HG02970 (cell line): ENCODE results near the gene TERT.
"Not testable (repeated sequence)": the region's sequence is repeated elsewhere in the genome, so short reads cannot be mapped to it uniquely, and the experiment has no call there.

Experiments
- ATAC-seq: cut with Tn5 transposase; IDR thresholded peaks from one replicate; pipeline ENCODE4 v1.9.1; 2021; ENCODE audit warnings: mild to moderate bottlenecking, moderate library complexity, moderate number of reproducible peaks; ENCODE audit not compliant: unreplicated experiment, low FRiP score

TERT gene

DNA sequence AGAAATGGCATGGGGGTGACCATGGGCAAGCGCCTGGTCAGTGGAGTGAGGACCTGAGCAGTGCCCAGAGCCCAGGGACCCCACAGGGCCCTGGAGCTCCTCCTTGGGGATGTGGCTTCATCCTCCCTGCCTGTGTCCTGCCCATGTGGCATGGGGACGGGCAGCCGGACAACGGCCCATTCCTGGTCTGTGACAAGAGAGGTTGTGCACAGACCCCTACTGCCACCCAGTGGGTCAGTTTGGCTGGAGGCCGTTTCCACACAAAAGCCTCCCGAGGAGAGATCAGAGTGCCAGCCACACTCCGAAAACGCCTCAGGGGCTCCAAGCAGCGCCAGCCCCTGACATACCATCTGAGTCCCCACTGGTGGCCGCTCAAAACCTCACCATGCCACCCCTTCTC, 49.9 kb downstream of the TERT start:
- ATAC-seq = no peak

DNA sequence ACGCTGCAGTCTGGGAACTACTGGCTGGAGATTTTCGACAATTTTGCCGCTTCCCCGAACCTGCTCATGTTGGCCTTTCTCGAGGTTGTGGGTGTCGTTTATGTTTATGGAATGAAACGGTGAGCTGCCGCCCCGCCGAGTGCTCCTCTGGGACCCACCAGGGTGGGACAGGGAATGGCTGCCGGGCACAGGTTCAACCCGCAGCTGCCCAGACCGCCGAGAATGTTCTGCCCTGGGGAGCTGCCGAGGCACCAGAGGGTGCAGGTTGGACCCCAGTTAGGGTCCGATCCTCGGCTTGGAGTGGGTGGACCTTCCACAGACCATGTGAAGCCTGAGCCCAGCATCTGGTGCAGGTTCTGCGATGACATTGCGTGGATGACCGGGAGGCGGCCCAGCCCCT, 50.6 kb downstream of the TERT start:
- ATAC-seq = no peak

DNA sequence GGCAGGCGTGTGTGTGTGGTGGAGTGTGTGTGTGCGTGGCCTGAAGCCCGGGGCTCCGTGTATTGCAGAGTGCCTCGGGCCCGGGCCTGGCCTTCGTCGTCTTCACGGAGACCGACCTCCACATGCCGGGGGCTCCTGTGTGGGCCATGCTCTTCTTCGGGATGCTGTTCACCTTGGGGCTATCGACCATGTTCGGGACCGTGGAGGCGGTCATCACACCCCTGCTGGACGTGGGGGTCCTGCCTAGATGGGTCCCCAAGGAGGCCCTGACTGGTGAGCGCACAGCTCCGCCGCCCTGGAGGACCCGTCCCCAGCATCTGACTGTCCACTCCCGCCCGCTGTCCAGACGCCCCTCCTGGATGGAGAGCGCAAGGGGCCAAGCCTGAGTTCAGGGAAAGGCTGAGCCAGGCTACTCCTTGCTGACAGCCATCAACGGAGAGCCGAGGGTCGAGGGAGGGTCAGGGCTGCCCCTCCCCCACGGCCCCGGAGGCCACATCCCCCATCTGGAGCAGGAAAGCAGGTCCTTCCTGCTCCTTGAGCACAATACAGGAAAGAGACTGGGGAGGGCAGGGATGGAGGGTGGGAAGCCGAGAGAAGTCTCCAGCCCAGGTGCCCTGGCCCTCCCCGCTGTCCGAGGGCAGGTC, 51.3 kb downstream of the TERT start:
- ATAC-seq = no peak

DNA sequence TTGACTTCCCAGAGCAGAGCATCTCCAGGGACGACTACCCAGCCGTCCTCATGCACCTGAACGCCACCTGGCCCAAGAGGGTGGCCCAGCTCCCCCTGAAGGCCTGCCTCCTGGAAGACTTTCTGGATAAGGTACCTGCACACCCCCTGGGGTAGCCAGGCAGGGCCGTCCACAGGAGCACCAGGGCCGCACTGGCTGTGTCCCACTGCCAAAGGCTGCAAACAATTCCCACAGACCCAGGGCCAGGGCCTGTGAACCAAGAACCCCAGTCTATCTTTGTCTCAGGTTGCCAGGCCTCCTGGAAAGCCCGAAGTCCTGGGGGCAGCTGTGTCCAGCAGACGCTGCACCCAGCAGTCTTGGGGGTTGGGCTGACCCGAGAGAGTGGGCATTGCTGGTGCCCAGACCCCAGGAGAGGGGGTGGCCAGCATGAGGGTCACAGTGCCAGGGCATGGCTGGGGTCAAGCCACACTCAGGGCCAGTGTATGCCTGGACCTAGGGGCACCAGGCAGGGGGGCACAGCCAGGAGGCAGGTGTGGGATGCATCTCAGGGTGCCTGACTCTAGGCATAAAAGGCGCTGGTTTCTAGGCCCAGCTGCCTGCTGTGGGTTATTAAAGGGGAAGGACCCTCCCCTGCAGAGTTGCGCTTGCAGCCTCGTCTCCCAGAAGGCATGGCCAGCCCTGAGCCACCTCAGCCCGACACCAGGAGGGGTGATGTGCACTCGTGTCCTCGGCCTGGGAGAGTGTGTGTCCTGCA, 52.0 kb downstream of the TERT start:
- ATAC-seq = no peak

DNA sequence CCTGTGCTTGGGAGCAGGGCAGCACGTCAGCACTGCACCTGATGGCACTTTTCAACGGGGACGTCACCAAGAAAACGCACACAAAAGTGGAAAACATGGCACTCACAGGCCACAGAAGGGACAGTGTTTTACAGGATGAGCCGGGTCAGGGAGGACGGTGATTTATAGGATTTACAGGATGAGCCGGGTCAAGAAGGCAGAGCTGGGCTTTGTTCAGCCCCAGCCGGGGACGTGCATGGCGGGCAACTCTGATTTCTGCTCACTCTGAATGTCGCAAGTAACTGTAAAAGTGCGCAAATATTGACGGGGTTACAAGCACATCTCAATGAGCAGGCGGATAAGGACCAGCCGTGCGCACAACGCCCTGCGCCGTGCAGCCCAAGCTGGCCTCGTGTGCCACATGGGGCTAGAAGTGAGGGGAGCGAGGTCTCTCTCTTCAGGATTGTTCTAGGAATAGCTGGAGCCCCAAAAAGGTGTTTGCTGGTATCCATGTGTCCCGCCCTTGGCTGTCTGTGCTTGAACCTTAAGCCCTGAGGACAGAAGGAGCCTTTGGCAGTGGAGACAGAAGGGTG, 53.3 kb downstream of the TERT start:
- no peak for ATAC-seq

DNA sequence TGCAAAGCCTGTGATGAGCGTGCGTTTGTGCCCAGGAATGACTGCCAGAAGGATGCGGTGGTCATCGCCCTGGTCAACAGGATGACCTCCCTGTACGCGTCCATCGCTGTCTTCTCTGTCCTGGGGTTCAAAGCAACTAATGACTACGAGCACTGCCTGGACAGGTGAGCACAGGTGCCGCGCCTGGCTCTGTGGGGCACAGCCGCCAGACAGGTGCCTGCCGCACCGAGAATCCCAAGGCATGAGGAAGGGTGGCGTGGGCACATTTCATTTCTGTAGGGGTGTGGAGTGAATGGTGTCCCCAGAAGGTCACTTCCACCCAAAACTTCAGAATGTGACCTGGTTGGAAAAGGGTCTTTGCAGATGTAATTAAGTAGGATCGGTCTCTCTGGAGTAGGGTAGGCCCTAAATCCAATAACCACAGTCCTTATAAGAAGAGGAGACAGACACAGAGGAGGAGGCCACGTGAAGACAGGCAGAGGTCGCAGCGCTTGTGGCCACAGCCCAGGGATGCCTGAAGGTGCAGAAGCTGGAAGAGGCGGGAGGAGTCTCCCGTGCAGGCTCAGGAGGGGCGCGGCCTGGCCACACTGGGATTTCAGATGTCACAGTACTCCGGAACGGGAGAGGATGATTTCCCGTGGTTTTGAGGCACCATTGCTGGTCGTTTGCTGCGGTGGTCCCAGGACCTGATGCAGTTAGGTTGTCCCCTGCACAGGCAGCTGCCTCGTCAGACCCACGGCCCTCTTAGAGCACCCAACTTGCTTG, 54.2 kb downstream of the TERT start:
- no peak for ATAC-seq

DNA sequence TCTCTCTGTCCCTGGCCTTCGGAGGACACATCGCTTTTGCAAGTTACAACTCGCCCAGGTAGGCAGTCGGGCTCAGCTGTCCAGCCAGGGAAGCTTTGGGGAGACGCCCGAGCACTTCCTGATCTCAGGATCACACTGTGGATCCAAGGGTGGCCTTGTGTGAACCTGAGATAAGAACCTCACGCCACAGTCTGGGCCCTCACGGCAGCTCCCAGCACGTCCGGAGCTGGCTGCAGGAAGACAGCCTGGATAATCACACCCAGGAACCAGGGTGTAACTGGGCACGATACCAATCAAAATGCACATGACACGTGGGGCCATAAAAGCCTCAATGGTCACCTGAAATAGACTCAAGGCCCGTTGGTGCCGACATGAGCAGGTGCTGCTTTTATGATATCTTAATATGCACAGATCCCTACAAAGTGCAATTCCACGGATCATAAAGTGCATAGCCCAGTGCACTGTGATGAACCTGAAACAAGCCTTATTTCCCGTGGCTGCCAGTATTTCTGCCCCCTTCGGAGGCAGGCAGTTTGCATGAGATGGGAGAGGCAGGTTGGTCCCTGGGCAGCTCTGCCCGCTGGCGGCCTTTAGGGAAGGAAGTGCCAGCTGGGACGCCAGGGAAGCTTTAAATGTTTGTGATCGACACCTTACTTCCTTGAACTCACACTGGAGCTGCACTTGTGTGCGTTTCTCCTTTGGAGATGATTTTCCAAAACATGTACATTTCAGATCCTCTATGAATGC, 55.2 kb downstream of the TERT start:
- ATAC-seq = no peak

DNA sequence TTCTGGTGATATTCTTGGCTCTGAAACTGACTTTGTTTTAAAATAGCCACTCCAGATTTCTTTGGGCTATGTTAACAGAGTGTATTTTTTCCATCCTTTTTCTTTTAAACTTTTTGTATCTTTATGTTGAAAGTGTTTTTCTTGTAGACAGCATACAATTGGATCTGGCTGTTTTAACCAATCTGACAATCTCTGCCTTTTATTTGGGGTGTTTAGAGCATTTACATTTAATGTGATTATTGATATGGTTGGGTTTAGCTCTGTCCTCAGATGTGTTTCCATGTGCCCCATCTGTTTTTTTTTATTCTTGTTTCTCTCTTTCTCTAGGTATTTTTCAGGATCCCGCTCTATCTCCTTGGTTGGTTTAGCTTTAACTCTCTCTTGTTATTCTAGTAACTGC, 59.0 kb downstream of the TERT start:
- no peak for ATAC-seq

DNA sequence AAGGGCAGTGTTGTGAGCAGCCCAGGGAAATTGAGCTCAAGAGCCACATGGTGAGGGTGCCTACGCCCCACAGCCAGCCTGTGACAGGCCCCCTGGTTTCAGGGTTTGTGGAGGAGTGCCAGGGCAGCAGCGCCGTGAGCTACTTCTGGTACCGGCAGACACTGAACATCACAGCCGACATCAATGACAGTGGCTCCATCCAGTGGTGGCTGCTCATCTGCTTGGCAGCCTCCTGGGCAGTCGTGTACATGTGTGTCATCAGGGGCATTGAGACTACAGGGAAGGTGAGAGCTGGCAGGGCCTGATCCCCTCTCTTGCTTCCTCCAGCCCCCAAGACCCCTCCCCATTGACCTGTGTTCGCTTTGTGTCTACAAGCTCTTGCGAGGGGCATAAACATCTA, 59.5 kb downstream of the TERT start:
- ATAC-seq = no peak

DNA sequence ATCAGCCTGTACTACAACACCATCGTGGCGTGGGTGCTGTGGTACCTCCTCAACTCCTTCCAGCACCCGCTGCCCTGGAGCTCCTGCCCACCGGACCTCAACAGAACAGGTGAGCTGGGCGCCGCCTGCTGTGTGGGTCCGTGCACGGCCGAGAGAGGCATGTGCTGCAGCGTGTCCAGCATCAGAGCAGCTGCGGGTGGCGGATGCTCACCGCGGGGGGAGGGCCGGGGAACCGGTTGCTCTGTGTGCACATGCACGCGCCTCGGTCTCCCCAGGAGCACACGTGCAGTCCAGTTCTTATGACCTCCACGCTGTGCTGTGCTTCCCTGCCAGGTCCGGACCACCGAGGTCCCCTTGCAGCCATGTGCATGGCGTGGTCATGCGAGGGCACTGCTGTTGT, 62.1 kb downstream of the TERT start:
- no peak for ATAC-seq

DNA sequence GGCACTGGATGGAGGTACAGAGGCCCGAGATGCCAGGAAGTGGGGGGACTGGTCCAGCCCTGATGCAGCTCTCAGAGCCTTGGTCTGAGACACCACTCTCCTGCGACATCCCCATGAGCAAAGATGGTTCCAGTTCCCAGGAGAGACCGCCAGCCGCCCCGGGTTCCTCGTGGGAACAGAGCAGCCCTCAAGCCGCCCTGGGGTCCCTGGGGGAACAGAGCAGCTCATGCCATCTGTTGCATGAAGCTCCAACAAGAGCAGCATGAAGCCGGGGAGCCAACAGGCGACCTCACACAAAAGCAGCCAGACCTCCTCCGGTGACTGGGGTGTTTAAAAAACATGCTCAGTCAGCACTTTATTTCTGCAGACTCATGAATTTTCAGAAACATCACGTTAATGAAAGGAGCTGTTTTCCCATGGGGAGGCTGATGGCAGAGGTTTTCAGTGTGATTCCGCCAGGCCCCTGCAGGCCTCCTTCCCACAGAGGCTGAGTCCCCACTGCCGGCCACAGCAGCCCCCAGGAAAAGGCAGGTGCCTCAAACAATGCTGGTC, 63.4 kb downstream of the TERT start:
- no peak for ATAC-seq

DNA sequence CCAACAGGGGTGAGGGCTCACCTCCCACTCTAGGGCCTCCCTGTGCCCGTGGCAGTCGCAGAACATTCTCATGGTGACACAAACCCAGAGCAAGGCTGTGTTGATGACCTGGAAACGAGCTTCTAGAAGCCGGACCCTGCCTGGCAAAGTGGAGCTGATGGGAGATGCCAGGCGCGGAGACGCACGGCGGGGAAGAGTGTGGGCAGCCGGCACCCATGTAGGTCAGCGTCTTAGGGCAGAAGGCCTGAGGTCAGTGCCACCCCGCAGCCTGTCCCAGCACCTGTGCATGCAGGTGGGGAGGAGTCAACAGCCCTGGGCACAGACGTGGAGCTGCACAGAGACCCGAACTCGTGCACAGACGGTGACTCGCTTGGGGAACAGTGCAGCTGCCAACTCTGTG, 64.3 kb downstream of the TERT start:
- no peak for ATAC-seq

DNA sequence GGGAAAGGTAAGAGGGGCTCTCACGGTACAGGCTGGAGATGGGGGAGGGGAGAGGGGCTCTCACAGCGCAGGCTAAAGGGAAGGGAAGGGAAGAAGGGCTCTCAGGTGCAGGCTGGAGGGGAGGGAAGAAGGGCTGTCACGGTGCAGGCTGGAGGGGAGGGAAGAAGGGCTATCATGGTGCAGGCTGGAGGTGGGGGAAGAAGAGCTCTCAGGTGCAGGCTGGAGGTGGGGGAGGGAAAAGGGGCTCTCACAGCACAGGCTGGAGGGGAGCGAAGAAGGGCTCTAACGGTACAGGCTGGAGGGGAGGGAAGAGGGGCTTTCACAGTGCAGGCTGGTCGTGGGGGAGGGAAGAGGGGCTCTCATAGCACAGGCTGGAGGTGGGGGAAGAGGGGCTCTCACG, 65.0 kb downstream of the TERT start:
- ATAC-seq = no peak

DNA sequence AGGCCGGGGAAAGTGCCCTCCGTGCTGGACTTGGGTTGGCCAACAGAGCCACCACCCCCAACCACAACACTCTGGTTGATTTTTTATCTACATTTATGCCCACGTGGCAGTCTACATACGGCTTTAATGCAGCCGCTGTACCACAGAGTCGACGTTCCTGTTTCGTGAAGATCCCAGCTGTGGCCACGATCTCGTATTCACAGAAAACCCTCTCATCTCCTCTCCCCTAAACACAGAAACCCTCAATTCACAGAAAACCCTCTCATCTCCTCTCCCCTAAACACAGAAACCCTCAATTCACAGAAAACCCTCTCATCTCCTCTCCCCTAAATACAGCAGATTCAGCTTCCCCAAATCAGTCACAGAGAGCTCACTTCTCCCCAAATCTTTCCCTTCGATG, 65.8 kb downstream of the TERT start:
- ATAC-seq = not testable (repeated sequence)

DNA sequence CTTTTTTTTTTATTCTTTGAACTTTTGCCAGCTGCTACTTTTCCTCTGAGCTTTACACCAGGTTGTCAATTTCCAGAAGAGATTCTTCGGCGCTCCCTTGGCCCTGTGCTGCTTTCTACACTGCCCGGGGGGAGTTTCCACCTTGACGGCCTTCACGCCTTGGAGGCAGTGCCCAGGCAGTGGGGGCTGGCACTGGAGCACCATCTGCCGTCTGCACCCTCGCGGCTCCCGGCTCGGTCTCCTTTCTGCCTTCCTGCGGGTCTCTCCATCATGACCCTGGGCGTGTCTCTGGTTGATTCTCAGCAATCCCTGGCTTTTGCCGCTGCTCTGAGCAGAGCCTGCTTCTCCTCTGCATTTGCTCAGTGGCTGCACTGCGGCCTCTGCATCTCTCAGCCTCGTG, 66.7 kb downstream of the TERT start:
- no peak for ATAC-seq

DNA sequence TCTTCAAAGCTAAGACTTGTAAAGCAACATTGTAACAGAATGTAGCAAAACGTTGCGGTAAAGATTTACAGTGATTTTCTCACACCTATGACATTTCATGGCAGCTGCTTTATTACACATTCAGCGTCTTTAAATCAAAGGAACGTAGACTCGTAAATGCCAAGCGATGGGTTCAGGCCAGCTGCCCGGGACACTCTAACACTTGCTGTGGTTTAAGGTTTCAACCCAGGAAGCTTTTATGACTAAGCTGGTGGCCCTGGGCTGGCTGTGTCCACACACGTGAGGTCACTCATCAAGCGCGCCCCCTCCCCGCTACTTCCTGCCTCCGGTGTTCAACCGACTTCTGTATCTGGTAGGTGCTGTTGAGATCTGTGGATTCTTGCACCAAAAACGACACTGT, 67.2 kb downstream of the TERT start:
- no peak for ATAC-seq

DNA sequence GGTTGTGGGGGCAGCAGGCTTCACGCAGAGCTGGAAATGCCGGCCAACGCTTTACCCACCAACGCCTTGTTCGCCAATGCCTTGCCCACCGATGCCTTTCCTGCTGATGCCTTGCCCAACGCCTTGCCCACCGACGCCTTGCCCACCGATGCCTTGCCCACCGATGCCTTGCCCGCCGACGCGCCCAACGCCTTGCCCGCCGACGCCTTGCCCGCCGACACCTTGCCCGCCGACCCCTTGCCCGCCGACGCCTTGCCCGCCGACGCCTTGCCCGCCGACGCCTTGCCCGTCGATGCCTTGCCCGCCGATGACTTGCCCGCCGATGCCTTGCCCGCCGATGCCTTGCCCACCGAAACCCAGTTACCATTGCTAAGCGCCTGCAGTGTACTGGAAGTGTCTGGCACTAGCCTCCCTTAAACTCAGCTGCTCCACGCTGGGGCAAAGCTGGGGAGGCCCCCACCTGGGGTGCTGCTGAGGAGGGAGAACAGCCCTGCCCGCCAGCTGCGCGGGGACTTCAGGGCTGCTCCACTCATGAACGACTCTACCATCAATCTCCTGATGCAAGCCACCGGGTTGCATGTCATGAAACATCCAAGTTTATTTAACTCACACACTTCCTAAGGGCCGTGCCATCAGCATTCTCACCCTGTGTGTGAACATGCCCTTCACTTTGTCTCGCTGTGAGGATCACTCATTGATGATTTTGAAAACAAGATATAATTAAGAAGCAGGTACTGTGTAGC, 67.9 kb downstream of the TERT start:
- no peak for ATAC-seq

DNA sequence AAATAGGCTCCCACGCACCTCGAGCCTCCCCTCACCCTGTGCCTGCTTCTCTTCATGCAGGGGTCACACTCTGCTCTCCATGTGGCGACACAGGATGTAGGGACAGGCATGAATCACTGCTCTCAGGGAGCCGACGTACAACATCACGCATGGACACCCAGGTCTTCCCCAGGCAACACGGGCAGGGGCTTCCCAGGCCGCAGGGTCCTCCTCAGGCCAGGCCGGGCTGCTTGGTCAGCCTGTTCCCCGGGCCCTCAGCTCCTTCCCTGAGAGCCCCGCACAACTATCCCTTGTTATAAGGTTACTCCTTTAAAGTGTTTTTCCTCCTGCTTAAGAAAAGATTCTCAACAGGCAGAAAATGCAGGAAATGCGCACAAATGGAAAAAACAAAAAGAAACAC, 68.6 kb downstream of the TERT start:
- ATAC-seq = no peak

DNA sequence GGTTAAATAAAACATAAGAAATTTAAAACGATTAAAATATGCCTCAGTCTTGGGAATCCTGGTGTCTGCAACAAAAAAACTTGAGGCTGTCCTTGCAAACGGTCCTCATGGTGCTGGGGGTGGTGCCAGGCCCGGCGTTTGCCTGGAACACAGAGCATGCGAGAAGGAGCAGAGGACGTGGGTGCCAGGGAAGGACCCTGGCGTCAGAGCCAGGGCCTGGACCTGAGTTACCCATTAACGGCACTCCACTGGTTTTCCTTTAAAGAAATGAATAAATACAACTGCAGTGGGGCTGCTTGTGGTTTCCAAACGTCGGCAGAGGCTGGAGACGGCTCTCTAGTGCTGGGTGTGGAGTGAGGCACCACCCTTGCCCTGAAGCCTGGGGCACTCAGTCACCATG, 69.8 kb downstream of the TERT start, which contains the start of gene SLC6A18:
Gene SLC6A18 (plus strand): TSS at position 301 of the 400 bp plus-strand sequence. CDS start 97 bp downstream, at position 398.
- no peak for ATAC-seq

DNA sequence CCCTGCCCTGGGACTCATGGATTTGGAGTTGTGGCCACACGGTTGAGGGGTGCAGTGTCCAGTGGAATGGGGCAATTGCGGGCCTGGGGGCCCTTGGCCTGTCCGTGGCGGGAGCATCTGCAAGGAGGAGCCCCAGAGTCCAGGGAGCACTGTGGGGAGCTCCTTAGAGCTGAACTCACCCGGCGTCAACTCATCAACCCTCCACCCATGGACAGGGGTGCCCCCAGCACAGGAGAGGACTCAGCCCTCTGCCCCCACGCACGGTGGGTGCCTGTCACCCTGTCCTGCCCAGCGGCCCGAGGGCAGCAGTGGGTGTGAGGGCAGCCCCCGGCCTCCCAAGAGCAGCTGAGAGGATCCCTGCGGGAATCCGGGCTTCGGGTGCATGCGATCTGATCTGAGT, 70.2 kb downstream of the TERT start:
- no peak for ATAC-seq
